DMS53 (cell line): ENCODE results near the gene NUP37.
"Not testable (repeated sequence)": the region's sequence is repeated elsewhere in the genome, so short reads cannot be mapped to it uniquely, and the experiment has no call there.

Experiments used
- DNase-seq: peaks from one replicate; lab custom pipeline; 2025; lab: John Stamatoyannopoulos, UW

The NUP37 gene

DNA sequence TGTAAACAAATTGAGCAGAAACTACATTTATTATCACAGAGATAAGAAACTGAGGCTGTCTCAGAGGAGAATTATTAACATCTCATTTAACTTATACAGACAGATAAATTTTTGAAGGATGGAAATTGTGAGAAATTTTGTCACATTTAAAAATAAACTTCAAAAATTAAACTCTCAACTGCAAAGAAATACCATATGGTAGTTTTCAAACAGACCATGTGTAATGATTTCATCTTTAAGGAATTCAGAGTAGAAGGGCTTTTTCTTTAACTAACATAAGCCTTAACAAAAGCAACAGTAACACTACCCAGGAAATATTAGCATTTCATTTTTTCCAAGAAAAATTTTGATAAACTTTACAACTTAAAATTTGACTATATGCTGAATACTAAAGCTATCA lies 26.6 kb downstream of the NUP37 start:
- no peak for DNase-seq

DNA sequence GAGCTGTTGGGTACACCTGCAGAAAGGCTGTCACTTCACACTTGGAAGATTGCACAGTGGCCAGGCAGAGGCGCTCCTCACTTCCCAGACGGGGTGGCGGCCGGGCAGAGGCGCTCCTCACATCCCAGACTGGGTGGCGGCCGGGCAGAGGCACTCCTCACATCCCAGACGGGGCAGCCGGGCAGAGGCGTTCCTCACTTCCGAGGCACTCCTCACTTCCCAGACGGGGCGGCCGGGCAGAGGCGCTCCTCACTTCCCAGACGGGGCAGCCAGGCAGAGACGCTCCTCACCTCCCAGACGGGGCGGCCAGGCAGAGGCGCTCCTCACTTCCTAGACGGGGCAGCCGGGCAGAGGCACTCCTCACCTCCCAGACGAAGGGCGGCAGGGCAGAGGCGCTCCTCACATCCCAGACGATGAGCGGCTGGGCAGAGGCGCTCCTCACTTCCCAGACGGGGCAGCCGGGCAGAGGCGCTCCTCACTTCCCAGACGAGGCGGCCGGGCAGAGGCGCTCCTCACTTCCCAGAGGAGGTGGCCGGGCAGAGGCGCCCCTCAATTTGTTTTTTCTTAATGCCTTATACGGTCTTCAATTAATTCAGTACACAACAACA lies 30.6 kb downstream of the NUP37 start:
- not testable (repeated sequence) for DNase-seq

- DNase-seq, result no peak
Measured at GRCh38 chr12:102080842-102081241, 39.1 kb downstream of the NUP37 start.

DNA sequence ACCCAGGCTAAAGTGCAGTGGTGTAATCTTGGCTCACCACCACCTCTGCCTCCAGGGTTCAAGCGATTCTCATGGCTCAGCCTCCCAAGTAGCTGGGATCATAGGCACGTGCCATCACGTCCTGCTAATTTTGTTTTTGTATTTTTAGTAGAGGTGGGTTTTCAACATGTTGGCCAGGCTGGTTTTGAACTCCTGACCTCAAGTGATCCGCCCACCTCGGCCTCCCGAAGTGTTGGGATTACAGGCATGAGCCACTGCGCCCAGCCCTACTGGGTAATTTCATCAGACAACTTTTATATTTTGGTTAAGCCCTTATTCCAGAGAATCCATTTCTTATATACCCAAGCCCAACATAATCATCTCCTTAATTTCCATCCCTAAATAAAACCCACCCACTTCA lies 47.8 kb downstream of the NUP37 start:
- not testable (repeated sequence) for DNase-seq

DNA sequence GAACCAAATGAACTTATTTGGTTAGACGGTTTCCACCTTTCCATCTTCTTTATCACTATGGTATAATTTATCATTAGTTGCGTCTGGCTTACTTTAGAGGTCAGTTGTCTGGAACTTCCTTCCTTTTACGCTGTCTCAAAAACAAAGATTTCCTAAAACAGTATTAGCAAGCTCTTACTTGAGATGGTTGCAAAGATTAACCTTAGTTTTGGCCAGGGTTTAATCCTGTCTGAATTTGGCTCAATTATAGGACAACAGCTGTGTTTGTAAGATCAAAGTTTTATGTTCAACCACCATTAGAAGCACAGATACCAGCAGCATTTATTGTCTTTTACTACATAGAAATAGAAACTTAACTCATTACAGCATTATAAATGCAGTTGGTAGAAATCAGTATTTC lies 50.2 kb downstream of the NUP37 start:
- DNase-seq, result no peak

DNA sequence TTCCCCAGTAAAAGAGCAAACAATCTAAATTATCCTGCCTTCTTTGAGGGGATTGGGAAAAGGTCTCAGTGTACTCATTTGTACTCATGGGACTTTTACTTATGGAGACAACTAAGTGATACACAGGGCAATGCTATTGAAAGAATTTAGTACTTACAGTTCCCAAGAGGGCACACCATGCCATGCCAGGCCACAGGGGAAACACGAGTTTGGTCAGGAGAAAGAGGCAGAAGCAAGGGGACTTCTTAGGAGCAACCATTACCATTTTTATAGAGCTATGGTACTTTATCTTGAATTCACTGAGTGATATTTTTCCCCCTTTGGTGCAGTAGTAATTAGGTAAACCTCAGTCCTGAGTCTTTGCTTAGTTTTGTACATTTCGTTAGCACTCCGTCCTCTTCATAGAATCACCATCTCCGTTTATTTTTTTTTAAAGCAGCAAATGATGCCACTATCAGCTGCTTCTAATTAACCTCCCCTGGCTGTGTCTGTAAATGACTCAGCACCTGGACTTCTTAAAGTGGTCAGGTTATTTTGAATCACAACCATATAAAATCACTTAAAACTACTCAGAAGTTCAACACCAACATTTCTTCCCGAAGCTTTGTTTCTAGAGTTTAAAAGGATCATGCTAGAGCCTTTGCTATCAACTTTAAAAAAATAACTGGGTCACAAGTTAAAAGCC lies 52.2 kb downstream of the NUP37 start:
- DNase-seq, result no peak

DNA sequence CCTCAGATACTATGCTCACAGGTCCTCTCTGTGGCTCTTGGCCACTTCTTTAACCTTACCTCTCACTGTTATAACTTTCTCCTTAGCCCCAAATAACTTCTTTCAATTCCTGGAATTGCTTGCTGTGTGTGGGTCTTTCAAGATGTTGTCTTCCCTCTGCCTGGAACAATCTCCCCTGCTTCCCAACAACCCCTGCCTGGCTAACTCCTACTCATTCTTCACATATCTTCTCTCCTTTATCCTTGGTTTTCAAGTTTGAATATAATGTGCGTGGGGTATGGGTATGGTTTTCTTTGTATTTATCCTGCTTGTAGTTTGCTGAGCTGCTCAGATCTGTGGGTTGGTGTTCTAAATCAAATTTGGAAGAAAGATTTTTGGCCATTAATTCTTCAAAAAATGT lies 55.4 kb downstream of the NUP37 start:
- no peak for DNase-seq

GRCh38 chr12:102063069-102063468 lies 56.8 kb downstream of the NUP37 start:
- DNase-seq, result peak; percentile 11

- no peak for DNase-seq
Measured at GRCh38 chr12:102062419-102062806, 57.5 kb downstream of the NUP37 start.

DNA sequence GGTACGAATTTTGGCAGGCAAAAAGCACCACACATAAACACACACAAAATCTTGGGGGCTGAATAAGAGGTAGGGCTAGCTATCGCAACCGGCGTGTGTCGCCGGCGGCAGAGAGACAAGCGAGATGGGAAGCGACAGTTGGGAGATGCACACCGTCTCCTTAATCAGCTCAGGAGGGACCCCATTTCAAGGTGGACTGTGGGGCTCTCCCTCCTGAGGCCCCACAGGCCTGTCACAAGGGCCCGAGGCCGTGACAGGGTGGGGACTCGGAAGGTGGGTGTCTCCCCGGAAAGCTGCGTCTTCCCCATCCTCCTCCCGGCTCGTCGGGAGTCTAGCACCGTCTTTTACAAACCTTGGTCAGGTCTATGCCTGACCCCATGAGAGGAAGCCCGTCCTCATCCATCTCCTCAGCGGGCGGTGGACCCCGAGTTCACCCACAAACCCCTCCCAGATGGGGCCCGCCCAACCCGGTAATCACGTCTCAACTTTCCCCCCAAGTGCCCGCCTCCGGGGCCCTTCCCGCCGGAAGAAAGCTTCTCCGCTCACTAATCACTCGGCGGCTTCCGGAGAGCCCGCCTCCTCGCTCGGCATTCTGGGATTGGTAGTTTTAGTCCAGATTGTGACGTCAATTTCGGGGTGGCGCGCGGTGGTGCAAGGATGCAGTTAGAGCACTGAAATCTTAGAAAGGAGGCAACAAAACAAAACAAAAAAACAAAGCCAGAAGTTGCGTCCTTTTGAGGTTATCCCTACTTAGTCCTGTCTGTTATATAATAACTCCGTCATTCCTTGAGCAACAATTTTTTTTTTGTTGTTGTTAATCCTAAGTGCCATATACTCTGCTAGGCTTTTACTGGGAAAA lies 58.1 kb downstream of the NUP37 start, which contains the start of gene WASHC3:
Gene WASHC3 (minus strand): TSS at position 432 of the 859 bp plus-strand sequence. CDS start 29 bp downstream, at position 403.
- peak; percentile 97 for DNase-seq

- peak; percentile 68 for DNase-seq
Measured at GRCh38 chr12:102061096-102061559, 58.8 kb downstream of the NUP37 start.

DNA sequence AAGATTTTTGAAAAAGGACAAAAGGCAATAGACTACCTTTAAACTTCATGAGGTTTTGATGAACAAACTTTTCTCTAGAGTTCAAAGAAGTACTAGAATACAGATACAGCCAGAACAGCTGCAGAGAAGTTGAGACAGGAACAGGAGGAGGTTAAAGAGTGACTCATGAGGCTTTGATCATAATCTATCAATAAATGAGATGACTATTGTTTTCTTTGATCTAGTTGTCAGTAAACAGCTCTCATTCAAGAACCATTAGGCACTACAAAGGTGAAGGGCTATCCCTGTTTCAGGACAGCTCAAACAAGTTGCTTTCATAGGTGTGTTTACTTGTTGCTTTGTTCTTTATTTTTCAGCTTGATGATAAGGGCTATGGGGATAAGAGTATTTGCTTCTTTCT lies 60.6 kb downstream of the NUP37 start:
- peak; percentile 93 for DNase-seq

- no peak for DNase-seq
Measured at GRCh38 chr12:102054345-102054744, 65.6 kb downstream of the NUP37 start.

- DNase-seq, result no peak
Measured at GRCh38 chr12:102053062-102053349, 66.9 kb downstream of the NUP37 start.

DNA sequence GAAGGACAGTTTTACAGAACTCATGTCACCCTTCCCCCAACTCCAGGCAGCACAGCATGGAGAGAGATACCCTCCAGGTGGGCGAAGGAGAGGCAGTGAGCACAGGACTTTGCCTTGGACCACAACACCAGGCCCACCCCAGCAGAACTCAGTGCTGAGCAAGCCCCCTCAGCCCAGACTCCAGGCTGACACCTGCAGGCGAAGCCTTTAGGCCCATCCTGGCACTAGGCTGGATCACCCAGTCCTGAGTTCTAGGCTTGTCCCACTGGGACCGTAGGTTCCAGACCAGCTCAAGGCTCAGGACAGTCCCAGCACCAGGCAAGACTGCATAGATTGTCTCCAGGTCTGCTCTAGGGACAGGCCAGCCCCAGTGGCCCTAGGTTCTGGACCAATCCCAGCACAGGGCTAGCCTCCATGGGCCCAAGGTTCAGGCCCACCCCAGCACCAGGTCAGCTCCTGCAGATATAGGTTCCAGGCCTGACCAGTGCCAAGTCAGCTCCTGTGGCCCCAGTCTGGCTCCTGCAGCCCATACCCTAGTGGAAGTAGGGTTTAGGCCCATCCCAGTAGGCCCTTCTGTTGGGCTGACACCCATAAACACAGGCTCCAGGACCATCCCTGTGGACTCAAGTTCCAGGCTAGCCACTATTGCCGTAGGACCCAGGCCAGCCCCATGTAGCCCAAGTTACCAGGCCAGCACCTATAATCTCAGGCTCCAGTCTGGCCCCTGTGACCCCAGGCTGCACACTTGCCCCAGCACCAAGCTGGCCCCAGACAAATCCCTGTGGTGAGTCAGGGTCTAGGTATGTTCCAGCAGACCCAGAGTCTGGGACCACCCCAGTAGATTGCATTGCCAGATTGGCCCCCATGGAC lies 67.5 kb downstream of the NUP37 start:
- DNase-seq, result no peak

DNA sequence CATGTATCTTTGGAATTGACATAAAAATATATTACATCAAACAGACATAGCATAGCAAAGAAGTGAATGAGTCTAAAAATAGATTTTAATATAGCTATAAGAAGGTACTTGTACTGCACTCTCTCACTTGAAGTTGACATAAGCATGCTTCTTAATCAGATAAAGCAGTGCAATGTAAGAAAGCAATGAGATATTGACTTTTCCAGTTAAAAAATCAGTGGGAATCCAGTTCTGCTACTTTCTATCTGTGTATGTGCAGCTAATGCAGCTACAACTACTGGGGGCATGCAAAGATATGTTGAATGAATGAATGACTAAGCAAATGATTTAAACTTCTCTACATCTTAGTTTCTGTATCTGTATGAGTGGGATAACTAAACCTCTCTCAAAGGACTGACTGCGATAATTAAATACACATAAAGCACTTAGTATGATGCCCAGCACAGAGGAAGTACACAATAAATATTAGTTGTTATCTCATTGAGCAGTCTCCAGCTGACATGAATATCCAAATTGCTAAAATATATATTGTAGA lies 68.4 kb downstream of the NUP37 start:
- DNase-seq, result no peak

DNA sequence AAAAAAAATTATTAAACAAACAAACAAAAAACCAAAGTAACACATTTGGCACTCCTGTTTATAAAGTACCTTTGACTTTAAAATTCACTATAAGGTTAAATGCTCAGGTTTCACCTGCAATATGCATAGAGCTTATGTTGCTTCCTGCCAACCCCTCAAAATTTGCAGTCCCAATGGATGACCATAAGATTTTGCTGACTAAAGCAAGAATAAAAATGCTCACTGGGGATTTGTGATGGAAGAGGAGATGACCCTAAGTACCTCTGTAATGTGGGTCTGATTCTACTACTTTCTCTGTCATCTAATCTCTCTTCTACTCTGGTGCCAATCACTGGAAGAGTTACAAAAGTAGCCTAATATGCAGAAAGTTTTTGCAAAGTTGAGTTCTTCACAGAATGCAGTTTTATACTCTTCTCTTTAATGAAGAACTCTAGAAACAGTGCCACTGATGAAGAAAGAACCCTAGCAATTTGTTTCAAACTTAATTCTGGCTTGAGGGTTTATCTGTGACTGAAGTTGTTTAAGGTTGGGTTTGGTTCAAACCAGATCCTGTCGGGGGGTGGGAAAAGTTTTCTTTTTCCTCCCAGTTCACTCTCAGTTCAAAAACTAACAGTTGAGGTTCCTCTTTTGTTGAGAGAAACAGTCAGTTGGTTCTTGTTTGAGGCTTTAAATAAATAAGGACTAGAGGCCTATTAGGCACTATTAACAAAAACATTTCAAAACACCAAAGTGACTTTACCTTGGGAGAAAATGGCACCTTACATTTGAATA lies 69.1 kb downstream of the NUP37 start:
- DNase-seq, result no peak

- DNase-seq, result peak; percentile 65
Measured at GRCh38 chr12:102043928-102044327, 76.0 kb downstream of the NUP37 start.

GRCh38 chr12:102033991-102034745 lies 85.7 kb downstream of the NUP37 start:
- DNase-seq, result no peak

- DNase-seq, result no peak
Measured at GRCh38 chr12:102031852-102032251, 88.1 kb downstream of the NUP37 start.
